Epithelial cell of proximal tubule (primary cell): Measurements from ENCODE around the gene CDH4. TPM values are rescaled to one million over a fixed set of nuclear protein-coding genes. Genes with fewer than 3 reads are reported as not detected.

Source experiments
- DNase-seq: peaks from one replicate; pipeline ENCODE4 v3.0.0-alpha.2; 2011; ENCODE audit warnings: low read depth
- H3K4me3 ChIP-seq: 2 replicates; pipeline ENCODE4 v1.5.1; 2011; ENCODE audit warnings: low read depth, mild to moderate bottlenecking, low read length
- CTCF ChIP-seq: conservative IDR thresholded peaks from 2 replicates; pipeline ENCODE4 v1.5.1; 2012; ENCODE audit warnings: low read depth, mild to moderate bottlenecking, low read length
- total RNA-seq: library from RNA; depleted of rRNA; stranded (reverse); fragments of >200 nt; gene quantifications from 2 replicates; pipeline ENCODE4 v1.2.3, GENCODE V29; 2015

CDH4 gene
- total RNA-seq, 1 donor from 2014 or later: 17.1 TPM

DNA sequence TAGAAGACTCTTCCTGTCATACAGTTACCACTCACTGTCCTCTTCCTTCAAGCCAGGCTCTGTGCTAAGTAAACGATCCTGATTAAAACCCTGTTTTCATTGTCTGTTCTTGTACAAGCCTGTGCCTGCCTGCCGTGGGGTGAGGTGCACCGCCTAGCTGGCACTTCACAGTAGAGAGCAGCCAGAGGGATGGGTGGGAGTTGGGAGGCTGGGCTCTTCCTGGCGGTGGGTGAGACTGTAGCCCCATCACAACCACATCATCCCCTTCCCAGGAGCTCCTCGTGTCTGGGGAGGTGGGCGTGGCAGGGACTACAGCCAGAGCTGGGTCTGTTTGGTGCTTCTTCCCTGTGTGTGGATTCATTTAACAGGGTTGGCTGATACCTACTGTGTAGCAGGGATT, 431.7 kb downstream of the CDH4 start:
- no peak for TF ChIP-seq CTCF
- no peak overlapping the region for H3K4me3 ChIP-seq
- no peak for DNase-seq

- no peak for DNase-seq
- no peak for TF ChIP-seq CTCF
- H3K4me3 ChIP-seq: no peak overlapping the region
Observed at GRCh38 chr20:61684136-61684535, 432.1 kb downstream of the CDH4 start.

- no peak for DNase-seq
- no peak for TF ChIP-seq CTCF
- no peak overlapping the region for H3K4me3 ChIP-seq
Observed at GRCh38 chr20:61684583-61685235, 432.6 kb downstream of the CDH4 start.

DNA sequence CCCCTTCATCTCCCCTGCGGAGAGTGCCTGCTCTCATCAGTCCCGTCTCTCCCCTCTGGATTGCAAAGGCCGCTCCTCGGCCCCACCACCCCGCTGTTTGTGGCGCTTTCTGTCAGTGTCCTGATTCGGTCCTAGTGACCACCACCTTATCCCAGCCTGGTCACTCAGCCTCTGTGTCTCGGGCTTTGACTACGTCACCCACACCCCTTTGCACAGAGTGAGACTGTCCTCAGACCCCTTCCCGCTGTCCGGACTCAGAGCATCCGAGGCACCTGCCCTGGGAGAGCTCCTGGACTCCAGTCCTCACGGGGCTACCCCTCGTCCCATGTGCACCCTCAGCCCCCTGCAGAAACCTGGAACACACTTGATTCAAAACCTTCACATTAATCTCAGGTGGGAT, 433.4 kb downstream of the CDH4 start:
- no peak for DNase-seq
- no peak overlapping the region for H3K4me3 ChIP-seq
- TF ChIP-seq CTCF: no peak

DNA sequence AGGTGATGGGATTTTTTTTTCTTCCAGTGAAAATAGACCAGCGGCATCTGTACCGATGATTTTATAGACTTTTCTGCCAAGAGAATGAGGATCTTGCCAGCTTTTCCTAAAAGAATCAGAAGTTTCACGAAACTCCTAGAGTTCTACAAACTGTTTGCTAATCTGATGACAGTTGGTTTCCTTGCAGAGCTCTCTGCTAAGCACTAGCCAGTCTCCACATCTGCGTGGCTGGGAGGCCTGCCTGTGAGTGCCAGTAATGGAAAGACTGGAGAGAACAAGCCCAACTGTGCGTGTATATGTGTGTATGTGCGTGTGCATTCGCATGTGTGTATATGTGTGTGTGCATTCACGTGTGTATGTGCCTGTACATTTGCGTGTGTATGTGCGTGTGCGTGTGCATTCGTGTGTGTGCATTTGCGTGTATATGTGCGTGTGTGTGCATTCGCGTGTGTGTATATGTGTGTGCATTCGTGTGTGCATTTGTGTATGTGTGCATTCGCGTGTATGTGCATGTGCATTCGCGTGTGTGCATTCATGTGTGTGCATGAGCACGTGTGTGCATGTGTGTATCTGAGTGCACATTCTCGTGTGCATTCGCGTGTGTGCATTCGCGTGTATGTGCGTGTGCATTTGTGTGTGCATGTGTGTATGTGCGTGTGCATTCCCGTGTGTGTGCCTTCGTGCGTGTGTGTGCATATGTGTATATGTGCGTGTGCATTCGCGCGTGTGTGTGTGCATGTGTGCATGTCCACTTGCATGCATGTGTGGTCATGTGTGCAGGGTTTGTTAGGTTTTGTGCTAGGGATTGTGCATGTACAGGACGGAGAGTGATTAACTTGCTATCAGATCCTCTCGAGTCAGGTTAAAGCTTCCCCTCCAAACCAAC, 434.2 kb downstream of the CDH4 start:
- H3K4me3 ChIP-seq: no peak overlapping the region
- TF ChIP-seq CTCF: no peak
- DNase-seq: no peak

GRCh38 chr20:61688411-61688810, 436.4 kb downstream of the CDH4 start:
- H3K4me3 ChIP-seq: no peak overlapping the region
- DNase-seq: no peak
- TF ChIP-seq CTCF: no peak
